Astrocyte of the cerebellum (primary cell): ENCODE data around the gene CKS1B.

Source experiments
- DNase-seq: peaks from one replicate; pipeline ENCODE4 v3.0.0-alpha.2; 2011; ENCODE audit warnings: low read depth
- H3K4me3 ChIP-seq: 2 replicates; pipeline ENCODE4 v1.5.1; 2011; ENCODE audit warnings: mild to moderate bottlenecking, low read depth, low read length, moderate library complexity
- in situ Hi-C: cut with HindIII; loops from 2 replicates; pipeline ENCODE4 v1.10.0; 2017; ENCODE audit warnings: low sequenced_read_pairs
- TF ChIP-seq, protein P1 (sequence below): IDR thresholded peaks from 2 replicates; pipeline ENCODE4 v1.5.1; 2012; ENCODE audit warnings: low read length, low read depth, moderate library complexity, mild to moderate bottlenecking; ENCODE audit errors: missing control alignments

CKS1B gene

DNA sequence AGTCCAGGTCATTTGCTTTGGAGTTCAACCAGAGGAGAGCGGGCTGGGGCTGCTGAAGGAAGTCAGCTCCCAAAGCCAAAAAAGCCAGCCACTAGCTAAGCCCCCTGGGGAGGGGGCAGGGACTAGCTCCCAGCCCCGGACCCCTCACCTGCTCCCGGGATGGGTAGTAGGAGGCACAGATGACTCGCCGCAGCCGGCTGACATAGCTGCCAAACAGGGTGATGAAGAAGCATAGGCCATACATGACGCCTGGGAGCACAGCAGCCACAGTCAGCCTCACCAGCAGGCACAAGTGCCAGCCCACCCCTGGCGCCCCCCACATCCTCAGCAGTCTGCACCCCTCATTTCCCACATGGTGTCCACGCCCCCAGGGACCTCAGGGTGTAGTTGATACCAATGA lies 51.7 kb downstream of the CKS1B start:
- DNase-seq, result no peak
- no peak overlapping the region for H3K4me3 ChIP-seq
- TF ChIP-seq, protein P1, sequence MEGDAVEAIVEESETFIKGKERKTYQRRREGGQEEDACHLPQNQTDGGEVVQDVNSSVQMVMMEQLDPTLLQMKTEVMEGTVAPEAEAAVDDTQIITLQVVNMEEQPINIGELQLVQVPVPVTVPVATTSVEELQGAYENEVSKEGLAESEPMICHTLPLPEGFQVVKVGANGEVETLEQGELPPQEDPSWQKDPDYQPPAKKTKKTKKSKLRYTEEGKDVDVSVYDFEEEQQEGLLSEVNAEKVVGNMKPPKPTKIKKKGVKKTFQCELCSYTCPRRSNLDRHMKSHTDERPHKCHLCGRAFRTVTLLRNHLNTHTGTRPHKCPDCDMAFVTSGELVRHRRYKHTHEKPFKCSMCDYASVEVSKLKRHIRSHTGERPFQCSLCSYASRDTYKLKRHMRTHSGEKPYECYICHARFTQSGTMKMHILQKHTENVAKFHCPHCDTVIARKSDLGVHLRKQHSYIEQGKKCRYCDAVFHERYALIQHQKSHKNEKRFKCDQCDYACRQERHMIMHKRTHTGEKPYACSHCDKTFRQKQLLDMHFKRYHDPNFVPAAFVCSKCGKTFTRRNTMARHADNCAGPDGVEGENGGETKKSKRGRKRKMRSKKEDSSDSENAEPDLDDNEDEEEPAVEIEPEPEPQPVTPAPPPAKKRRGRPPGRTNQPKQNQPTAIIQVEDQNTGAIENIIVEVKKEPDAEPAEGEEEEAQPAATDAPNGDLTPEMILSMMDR, result no peak
- in situ Hi-C loops, result no loop called here

DNA sequence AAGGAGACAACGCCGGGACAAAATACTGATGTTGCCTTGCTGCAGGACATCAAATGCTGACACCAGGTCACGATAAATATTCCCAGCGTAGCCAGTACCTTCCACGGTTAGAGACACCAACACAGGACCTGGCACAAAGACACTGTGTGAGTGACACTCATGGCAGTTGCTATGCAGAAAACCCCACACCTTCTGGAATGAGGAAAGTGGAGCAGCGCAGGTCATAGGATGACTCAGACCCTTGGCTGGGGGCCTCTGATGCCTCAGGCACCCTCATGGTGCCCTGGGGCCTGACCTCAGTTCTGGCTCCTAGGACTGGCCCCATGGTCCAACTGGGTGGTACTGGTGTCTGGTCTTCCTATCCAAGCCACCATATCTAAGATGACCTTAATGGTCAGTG lies 52.1 kb downstream of the CKS1B start:
- TF ChIP-seq, protein P1, result no peak
- no peak overlapping the region for H3K4me3 ChIP-seq
- in situ Hi-C loops, result no loop called here
- DNase-seq, result no peak
